Measurements from ENCODE around the gene NLGN3.

The NLGN3 gene

DNA sequence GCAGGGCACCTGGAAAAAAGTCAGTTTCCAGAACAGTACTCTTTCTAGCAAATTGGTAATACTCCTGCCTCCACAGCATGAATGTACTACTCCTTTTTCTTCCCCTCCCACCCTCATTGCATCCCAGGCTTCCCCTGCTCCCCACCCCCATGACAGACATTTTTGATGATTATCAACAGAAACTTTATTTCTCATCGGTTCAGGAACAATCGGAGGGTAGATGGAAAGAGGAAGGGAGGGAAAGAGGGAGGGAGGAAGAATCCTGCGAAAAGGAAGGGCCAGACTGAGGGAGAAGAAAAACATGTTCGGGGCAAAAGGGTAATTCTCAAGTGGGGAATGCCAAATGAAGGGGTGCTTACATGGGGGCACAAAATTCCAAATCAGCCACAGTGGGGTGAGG is 37.4 kb upstream of the NLGN3 start:
- DNase-seq (ENCODE audit: insufficient read length, low spot score) (no peak), FAIRE-seq (no peak)
- TF ChIP-seq CTCF (IDR thresholded peaks at IDR 0.05; ENCODE audit: insufficient read depth, missing control alignments), result no peak

DNA sequence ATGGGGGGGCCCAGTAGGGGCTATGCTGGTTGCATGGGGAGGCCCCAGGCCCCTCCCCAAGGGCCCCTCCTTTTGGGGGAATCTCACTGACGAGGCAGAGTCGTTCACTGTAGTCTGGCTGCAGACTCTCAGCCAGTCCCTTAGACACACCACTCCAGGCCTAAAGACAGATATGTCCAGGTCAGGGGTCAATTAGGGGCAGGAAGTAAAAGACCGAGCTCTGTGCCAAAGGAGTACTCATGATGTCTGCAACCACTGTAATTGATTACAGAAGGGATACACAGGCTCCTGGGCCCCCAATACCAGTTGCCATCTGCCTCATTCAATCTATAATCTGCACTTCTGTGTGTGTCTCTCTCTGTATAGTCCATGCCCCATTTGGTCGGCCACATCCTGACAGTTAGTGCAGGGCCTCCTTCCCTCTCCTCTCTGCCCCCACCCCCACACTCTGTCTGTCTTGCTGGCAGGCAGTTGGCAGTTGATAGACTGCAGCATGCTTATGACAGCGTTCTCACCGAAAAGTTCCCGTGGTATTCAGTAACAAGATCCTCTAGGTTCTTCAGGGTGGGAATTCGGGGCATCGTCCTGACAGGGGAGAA is 36.8 kb upstream of the NLGN3 start:
- TF ChIP-seq CTCF (IDR thresholded peaks at IDR 0.05; ENCODE audit: insufficient read depth, missing control alignments), result no peak
- FAIRE-seq (no peak), DNase-seq (ENCODE audit: insufficient read length, low spot score) (no peak)

GRCh38 chrX:71109051-71109450 is 35.6 kb upstream of the NLGN3 start:
- DNase-seq (ENCODE audit: insufficient read length, low spot score) (no peak), FAIRE-seq (no peak)
- TF ChIP-seq CTCF (IDR thresholded peaks at IDR 0.05; ENCODE audit: insufficient read depth, missing control alignments), result no peak

GRCh38 chrX:71111141-71111843 is 33.3 kb upstream of the NLGN3 start, which contains the start of gene IL2RG:
IL2RG (minus strand) TSS chrX:71111577; CDS start chrX:71111539, 38 bp downstream.
- FAIRE-seq (no peak), DNase-seq (ENCODE audit: insufficient read length, low spot score) (no peak)
- TF ChIP-seq CTCF (IDR thresholded peaks at IDR 0.05; ENCODE audit: insufficient read depth, missing control alignments), result no peak

DNA sequence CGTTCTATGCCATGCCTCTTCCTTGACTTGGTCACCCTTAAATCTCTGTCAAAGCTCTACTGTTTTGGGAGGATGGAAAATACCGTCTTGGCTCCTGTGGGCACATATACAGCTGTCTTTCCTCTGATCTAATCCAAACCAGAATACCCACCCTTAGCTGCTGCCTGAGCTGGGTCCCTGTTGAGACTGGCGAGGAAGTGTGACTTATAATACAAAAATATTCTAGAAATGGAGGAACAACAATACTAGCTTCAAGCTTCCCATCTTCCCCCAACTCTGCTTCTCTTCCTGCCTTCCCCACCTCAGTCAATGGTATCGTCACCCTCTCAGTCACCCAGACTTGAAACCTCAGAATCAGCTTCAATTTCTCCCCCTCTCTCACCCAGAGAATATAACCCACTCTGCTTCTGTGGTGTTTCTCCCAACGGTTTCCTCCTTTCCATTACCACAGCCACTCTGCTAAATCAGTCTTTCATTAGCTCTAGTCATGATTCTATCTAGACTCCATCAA is 32.7 kb upstream of the NLGN3 start:
- DNase-seq (ENCODE audit: insufficient read length, low spot score), result no peak
- FAIRE-seq, result no peak
- no peak for TF ChIP-seq CTCF (IDR thresholded peaks at IDR 0.05; ENCODE audit: insufficient read depth, missing control alignments)

GRCh38 chrX:71117358-71117757 is 27.3 kb upstream of the NLGN3 start:
- DNase-seq (ENCODE audit: insufficient read length, low spot score) (no peak), FAIRE-seq (no peak)
- TF ChIP-seq CTCF (IDR thresholded peaks at IDR 0.05; ENCODE audit: insufficient read depth, missing control alignments), result no peak

Data from D721Med (cell line).